NCI-H2227 (cell line): ENCODE results near the gene RGSL1.

ENCODE experiments used
- DNase-seq: peaks from one replicate; lab custom pipeline; 2025; ENCODE audit not compliant: unreplicated experiment; lab: John Stamatoyannopoulos, UW

Gene RGSL1

DNA sequence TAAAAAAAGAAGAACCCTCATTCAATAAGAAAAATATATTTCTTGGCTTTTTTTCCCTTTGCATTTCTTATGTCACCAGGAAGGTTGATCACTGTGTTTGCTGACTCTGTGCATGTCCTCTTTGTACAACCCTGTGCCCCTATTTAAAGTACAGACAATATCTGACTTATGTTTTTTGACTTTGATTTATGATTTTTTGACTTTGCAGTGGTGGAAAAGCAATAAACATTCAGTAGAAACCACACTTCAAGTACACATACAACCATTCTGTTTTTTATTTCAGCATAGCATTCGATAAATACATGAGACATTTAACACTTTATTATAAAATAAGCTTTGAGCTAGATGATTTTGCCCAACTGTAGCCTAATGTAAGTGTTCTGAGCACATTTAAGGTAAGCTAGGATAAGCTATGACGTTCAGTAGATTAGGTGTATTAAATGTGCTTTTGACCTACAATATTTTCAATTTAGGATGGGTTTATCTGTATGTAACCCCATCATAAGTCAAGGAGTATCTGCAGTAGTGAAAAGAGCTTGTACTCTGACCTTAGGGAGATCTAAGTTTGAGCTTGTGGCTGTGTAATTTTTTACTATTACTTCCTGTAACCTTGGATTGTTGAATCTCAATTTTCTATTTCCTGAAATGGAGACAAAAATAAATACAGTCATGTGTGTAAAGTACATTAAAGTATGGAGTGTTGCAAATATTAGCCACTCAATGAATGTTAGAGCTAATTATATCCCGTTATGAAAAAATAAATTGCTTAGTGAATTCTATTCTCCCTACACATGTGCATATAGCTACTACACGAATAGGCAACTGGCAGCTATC, 137.9 kb downstream of the RGSL1 start:
- DNase-seq = no peak

- DNase-seq = peak; percentile 75
These were observed 138.8 kb downstream of the RGSL1 start, which contains the start of gene RNASEL for GRCh38 chr1:182588500-182589396. RNASEL (minus strand) TSS chr1:182589256; CDS start chr1:182586806, 2,450 bp downstream.

GRCh38 chr1:182589520-182589919, 139.6 kb downstream of the RGSL1 start:
- DNase-seq = no peak

- no peak for DNase-seq
These were observed 140.0 kb downstream of the RGSL1 start for GRCh38 chr1:182589931-182590330.

DNA sequence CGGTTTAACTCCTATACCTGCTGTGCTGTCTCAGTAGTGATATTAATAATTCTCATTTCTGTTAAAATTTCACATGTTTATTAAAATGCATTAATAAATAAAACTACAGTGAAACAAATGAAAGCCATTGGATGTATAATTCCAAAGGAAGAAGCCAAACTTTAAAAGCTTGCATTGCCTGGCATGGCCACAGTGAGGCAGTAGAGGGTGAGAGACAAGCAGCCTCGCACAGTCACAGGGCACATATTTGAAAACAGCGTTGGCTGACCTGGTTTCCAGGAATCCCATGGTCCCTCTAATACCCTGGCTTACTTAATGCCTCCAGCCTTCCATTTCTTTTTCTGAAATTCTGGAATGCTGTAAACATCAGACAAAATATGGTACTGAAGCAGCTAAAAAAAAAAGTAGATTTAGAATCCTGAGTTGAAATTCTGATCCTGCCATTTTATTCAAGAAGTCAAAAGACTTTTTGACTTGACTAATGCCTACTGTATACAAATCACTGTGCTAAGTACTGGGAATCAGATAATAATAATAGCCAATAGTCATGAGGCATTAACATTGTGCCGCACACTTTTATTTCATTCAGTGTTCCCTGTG, 145.8 kb downstream of the RGSL1 start:
- DNase-seq = peak; percentile 69

- DNase-seq = no peak
These were observed 147.0 kb downstream of the RGSL1 start for GRCh38 chr1:182596934-182597333.

DNA sequence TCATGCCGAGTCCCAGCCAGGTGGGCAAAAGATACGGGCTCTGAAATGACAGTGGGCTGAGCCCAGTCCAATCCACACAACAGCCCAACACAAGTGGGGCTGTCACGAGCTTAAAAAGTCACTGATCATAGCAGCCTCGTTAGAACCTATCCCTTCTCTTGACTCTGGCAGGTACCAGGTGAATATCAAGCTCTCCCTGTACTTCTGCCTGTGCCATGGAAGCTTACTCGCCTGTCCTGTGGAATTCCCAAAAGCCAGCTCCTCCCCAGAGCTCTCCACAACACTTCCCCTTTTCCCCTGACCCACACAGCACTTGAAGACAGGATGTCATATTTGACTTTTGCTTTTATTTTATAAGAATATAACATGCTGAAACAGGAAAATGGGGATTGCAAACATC, 148.3 kb downstream of the RGSL1 start:
- DNase-seq = no peak

DNA sequence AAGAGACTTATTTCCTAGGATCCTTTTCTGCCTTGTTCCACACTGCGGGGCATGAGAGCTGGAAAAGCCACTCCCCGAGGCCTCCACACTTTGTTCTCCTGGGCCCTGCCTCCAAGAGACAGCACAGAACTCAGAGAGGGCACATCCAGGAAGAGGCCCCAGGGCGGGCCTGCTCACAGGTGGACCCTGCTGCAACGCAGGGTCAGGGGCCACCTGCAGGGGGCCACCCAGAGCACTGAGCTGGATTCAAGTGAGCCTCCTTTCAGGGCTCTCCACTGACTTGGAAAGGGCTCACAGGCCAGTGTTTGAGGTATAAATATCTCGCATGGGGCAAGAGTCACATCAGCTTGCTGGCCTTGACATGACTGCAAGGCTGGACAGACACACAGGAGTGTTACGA, 149.4 kb downstream of the RGSL1 start:
- no peak for DNase-seq

DNA sequence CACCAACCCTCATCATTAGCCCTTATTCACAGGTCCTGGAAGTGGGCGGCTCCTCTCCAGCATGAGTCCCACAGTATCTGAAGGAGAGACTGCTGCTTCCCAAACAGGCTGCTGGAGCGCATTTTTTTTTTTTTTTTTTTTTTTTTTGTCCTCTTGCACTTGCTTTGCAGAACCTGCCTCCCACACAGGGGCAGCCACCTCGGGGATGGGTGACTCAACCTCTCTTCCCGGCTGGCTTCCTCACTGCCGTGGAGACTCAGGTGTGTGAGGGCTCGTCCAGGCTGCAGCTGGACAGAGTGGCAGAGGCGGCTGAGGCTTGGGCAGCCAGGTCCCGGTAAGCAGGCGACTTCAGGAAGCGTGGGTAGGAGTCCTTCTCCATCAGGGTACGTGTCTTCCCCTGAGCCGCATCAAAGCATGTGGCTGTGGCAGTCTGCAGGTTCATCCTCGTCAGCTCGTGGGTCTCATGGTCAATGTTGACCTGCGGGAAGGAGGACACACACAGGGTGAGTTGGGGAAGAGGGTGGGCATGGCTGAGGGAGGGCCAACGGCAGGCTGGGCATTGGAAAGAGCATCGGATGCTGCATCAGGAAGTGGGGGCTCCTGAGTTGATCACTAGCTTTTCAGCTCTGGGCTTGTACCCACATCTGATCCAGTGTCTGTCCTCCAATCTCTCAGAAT, 150.2 kb downstream of the RGSL1 start:
- DNase-seq = no peak

DNA sequence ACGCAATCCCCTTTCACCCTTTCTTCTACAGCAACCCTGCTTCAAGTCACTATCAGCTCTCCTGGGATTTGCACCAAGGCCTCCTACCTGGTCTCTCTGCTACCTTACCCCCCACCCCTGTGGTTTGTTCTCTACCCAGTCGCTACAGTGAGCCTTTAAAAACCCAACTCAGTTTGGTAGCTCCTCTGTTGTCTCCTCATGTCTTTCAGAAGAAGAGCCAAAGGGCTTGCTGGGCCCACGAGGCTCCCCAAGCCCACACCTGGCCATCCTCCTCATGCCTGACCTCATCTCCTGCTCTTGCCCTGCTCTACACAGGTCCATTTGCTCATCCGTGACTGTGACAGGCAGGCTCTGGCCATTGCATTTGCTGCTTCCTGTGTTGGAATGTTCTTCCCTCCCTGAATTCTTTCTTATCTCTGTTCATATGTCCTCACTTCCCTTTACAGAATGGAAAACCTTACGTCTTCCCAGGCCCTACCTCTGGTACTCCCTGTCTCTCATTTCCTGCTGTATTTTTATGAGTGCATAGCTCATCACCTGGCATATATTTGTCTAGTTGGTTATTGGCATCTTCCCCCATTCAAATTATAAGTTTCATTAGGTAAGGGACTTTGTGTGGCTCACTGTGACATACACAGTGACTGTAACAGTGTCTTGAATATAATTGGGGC, 150.9 kb downstream of the RGSL1 start:
- no peak for DNase-seq

DNA sequence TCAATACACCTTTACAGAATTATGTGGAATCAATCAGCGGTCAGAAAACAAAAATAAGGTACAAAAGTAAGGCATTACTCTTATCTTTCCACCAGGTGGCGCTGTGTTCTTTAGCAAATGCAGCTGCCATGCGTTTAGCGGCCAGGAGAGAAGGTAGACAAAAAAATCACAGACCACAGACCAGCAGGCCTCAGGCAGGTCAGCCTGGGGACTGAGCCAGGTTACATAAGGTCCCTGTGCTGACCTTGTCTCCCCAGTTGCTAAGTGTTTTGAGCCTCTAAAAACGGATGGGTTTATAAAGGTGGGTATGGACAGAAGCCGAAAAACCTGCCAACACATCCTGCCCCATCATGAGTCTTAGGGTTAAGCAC, 151.5 kb downstream of the RGSL1 start:
- peak; percentile 86 for DNase-seq

- DNase-seq = peak; percentile 66
These were observed 152.0 kb downstream of the RGSL1 start for GRCh38 chr1:182601913-182602312.

- no peak for DNase-seq
These were observed 153.1 kb downstream of the RGSL1 start for GRCh38 chr1:182602935-182603645.

DNA sequence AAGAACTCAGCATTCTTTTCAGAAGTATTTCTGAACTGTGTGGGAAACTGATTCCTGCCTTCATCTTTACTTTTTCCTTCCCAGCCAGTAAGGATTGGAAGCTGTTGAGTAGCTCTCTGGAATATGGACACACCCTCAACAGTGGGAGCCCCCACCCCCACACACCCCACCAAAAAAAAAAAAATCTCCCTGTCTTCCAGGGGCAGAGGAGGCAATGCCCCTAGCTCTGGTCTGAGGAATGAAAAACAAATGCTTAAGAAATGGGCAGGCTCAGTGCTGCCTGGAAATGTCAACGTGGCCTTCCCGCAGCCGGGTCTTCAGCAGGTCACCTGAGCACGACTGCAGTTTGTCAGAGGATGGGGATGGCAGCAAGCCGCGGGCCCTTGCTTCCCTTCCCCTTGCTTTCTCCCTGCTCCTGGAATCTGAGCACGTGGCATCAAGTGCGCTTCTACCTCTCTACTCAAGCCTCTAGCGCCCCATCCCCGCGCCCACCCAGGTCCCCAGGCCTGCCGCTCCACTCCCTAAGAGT, 153.8 kb downstream of the RGSL1 start:
- peak; percentile 54 for DNase-seq

DNA sequence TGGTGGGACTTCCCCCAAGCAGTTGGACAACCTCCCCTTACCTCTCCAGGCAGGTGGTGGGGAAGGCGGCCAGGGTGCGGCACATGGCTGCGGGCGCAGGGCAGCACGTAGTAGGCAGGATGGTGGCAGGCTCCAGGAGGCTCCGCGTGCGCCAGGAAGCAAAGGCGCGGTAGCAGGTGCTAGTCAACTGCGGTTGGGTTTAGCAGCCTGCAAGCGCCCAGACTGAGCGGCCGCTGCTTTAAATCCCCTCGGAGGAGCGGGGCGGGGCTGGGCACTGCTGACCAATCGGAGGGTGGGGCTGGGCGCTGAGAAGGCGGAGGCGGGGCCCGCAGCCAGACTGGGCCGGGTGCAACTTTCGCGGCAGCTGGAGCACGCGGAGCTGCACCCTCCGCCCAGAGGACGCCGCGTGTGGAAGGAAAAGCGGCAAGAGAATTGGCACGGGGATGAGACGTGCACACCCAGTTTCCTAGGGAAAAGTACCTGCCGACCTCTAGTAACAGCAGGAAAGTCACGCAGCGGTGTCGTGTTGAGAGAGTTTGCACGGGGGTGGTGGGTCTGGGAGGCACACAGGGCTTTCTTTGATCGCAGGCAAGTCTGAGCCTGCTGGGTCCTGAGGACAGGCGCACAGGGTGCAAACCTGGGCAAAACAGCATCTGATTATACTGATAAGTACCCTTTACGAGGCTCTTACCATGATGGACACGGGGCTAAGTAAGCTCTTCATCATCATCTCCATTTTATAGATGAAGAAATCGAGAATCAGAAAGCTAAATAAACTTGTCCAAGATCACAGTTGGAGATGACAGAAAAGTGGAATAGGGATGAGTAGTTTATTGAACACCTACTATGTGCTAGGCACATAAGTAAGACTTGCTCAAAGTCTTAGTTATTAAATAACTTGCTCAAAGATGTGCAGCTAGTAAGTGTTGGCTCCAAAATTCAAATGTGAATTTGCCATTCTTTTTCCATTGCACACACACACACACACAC, 154.5 kb downstream of the RGSL1 start, which contains the start of gene RGS16:
RGS16 (minus strand) TSS at position 215 of the 990 bp plus-strand sequence; CDS start at position 85, 130 bp downstream.
- DNase-seq = peak; percentile 89

GRCh38 chr1:182607566-182607965, 157.6 kb downstream of the RGSL1 start:
- no peak for DNase-seq

GRCh38 chr1:182608236-182608635, 158.3 kb downstream of the RGSL1 start:
- no peak for DNase-seq
